GM19035 (cell line): ENCODE measurements around the gene MYT1.

ENCODE experiments used
- ATAC-seq: cut with Tn5 transposase; IDR thresholded peaks from one replicate; pipeline ENCODE4 v1.9.1; 2021; ENCODE audit not compliant: unreplicated experiment

The MYT1 gene

GRCh38 chr20:64242003-64242796 lies 77.9 kb downstream of the MYT1 start:
- no peak for ATAC-seq

GRCh38 chr20:64242797-64243475 lies 78.7 kb downstream of the MYT1 start:
- no peak for ATAC-seq

DNA sequence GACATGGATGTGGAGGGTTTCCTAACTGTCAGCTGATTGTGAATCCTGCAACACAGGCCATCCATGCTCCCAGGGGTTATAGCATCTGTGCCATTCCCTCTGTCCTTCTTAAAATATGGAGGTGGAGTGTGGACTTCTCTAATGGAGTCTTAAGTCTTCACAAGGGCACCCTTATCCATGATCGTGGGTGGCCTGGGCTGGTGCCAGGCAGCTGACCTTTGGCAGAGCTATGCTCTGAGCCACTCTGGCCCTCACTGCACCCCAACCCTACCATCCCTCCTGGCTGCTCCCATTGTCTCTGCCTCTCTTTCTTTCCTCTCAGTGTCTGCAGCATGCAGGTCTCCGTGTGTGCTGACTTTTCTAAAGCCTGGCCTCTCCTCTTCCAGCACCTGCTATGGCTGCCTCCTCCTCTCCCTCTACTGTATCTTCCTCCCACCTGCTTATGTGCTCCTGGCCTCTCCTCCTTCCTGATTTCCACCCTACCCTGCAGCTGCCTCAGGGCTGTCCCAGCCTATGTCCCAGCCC lies 80.1 kb downstream of the MYT1 start:
- no peak for ATAC-seq

DNA sequence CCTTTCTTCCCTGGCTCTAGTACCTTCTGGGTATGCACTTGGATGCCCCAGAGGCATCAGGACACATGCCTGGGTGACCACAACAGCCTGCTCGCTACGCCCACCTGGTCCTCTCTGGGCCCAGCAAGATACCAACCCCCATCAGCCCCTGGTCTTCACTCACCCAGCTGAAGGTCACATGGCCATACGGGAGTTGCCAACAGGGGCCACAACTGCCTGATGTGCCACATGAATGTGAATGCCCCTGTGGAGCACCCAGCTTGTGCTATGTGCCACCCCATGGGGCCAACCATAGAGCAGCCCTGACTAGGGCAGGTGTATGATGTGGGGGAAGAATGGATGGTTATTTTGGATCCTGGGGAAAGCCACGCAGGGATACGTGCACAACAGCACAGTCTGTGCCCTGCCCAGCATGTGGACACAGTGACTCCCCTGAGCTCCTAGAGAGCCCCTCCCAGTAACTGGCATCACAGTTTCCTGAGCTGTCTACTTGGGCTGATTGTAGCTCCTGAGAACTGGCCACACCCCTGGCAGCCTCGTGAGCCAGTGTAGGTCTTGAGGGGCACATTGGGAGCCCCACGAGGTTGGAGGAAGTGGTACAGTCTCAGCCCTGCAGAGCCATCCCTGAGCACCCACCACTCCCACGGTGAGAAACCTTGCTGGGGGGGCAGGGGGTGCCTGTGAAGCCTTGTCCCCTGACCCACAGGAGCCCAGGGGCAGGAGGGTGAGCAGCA lies 80.8 kb downstream of the MYT1 start:
- no peak for ATAC-seq

DNA sequence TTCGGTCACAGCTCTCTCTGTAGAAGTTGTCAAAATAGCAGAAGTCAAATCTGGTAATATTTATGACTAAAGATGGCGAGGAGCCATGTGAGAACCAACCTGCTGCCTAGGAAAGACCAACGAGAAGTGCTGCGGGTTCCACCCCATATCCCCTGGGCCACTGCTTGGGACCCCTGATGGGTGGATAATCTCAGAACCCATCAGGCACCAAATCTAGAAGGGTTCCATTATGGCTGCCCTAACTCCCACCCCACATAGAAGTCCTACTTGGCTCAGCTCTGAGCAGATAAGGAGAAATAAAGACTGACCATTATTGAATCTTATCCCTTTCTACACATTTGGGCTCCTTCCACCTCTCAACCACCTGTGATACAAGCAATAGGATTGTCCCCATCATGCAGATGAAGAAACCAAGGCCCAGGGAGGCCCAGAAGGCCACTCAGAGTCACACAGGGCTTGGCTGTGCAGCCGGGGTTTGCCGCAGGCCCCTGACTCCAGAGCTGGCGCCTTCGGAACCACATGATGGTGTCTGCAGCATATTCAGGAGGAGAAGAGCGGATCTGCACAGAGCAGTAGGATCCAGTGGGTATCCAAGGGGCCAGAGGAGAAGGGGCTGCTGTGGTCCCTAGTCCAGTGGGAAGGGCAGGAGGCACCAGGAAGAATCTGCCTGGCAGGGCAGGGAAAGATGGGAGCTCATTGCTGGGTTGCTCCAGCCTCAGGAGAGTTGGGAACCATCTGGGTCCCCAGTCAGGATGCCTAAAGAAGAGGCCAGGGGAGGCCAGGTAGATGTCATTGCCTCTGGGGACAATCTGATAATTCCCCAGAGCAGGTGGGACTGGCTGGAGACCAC lies 81.7 kb downstream of the MYT1 start:
- no peak for ATAC-seq

GRCh38 chr20:64246616-64247306 lies 82.5 kb downstream of the MYT1 start:
- no peak for ATAC-seq

- ATAC-seq = no peak
Measured at GRCh38 chr20:64247307-64247618, 83.0 kb downstream of the MYT1 start.

GRCh38 chr20:64247970-64248841 lies 84.0 kb downstream of the MYT1 start:
- no peak for ATAC-seq

DNA sequence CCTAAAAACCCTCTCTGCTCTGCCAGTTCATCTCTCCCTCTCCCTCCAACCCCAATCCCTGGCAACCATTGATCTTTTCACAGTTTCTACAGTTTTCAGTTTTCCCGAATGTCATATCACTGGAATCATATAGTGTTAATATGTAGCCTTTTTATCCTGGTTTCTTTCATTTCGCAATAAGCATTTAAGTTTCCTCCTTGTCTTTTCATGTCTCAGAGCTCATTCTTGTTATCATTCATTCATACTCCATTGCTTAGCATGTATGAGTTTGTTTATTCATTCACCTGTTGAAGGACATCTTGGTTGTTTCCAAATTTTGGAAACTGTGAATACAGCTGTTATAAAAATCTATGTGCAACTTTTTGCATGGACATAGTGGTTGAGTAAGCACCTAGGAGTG lies 85.8 kb downstream of the MYT1 start:
- ATAC-seq = no peak

DNA sequence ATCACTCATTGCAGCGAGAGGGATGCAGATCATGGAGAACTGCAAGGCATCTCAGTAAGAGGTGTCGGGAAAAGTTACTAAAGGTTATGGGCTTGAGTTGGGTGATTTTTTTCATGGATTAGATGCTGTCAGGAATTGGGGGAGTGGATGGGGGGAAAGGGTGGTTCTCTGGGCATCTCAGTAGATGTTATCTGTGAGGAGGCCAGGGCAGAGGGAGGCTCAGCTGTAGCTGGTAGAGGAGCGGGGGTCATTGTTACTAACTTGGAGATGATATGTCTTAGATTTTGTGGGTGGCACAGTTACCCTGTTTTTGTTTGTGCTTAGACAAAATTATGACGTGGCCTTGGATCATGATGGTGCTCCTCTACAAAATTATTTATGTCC lies 88.7 kb downstream of the MYT1 start:
- no peak for ATAC-seq

DNA sequence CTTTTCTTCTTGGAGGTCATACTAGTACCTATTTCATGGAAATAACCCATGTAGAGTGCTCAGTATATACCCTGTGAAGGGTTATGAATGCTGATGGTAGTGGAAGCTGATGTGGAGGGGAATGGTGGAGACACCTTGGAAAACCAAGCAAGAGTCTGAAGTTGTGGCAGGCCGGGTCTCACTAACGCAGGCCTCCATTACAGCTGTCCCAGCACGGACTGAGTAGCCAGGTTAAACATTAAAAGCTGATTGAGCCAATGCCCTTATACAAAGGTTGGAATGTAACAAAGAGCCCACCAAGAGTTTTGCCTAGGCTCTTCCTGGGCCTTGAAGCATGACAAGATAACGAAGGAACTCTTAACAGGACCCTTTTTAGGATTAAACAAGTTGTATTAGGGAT lies 89.2 kb downstream of the MYT1 start:
- no peak for ATAC-seq

DNA sequence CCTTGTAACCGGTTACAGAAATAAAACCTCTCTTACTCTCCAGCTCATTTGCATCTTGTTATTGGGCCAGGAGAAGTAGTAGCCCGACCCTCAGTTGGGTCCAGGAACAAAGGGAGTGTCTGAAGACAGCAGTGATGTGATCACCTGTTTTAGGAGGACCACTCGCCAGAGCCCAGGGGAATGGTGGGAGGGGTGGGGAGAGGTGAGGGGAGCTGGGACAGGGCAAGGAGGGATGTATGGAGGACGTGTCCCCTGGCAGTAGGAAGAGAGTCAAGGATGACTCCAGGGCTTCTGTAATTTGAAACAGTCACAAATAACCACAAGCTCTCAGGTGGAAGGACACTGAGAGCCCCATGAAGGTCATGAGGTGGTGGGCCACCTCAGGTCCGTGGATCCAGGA lies 89.9 kb downstream of the MYT1 start:
- no peak for ATAC-seq

- ATAC-seq = no peak
Measured at GRCh38 chr20:64254571-64255360, 90.5 kb downstream of the MYT1 start.

DNA sequence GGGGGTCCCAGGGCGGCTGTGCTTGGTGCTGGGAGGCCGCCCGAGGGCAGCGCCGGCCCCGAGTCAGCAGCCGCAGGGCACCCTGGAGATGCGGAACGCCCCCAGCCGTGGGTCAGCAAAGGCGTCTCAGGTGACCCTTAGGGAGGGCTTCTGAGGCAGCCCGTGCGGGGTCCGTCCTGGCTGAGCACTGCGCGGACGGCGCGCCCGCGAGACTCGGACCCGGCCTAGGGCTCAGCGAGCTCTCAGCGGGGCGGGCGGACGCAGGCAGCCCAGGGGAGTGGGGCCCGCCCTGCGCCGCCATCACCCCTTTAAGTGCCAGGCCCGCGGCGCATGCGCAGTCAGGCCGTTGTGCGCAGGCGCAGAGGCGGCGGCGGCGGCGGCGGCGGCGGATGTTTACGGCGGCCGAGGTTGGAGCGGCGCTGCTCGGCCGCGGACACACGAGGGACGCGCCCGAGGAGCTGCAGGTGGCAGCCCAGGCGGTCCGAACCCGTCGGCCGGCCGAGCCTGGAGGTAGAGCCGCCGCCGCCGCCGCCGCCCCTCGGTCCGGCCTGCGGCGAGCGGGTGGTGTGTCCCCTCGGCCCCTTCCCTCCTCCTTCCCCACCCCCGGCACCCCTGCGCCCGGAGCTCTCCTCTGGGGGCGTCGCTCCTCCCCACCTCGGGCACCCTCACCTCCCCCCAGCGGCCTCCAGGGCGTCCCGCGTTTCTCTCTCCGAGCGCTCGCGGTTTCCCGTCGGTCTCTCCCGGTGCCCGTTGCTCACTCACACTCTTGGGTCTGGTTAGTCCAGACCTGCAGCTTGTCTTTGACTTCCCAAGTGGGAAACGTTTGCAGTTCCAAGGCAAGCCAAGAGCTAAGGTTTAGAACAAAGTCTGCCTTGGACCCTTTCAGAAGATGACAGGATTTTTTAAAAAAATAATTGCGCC lies 91.4 kb downstream of the MYT1 start, which contains the start of gene PCMTD2:
TSS of gene PCMTD2 (plus strand) at position 388 of the 921 bp plus-strand sequence. CDS start 4,218 bp downstream, outside the sequence.
- ATAC-seq = peak; percentile 82

- no peak for ATAC-seq
Measured at GRCh38 chr20:64256282-64256935, 92.2 kb downstream of the MYT1 start.

DNA sequence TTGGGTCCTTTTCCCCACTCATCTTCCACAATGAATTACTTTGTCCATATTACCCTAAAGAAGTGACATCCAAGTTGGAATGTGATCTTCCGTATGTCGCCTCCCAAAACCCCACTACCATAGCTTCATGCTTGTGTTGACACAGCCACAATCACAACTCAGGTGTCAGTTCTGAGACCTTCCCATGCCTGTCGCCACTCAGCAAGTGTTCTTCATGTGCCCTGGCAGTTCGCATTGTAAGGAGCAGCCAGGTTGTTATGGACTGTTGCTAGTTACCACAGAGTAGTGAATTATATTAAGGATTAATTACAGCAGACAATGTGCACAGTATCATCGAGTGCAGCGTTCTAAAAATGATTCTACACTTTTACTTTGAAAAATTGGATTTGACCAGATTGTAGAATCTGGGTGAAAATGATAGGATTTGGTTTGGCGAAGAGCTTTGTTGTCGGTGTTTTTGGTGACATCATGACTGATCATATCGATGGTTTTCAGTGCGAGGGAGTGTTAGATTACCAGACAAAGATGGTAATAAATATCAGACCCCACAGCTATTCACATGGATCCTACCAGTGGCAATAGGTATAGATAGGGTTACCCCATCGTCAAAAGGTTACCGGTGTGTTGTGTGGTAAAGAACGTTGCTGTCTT lies 93.0 kb downstream of the MYT1 start:
- ATAC-seq = no peak
